ENCODE results near the gene LRBA. TPM values are rescaled to one million over a fixed set of nuclear protein-coding genes. Genes with fewer than 3 reads are reported as not detected.

Gene LRBA
- total and polyA plus RNA-seq, 2 donors (not counting 1 experiment from before 2014, with no cell fraction given) = 16.4 to 36.7 TPM

DNA sequence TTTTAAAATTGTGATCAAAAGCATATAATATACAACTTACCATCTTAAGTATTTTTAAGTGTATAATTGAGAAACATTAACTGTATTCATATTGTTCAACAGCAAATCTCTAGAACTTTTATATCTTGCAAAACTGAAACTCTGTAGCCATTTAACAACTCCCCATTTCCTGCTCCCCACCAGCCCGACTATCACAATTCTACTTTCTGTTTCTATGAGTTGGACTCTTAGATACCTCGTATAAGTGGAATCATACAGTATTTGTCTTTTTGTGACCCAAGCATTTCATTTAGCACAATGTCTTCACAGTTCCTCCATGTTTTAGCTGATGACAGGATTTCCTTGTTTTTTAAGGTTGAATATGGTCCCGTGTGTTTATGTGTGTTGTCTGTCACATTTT is 106.0 kb downstream of the LRBA start:
- Histone ChIP-seq H3K27me3 (ENCODE audit: control insufficient read depth, insufficient read depth, low read length) (no peaks in the 10 kb centered on the region), H3K79me2 (ENCODE audit: control insufficient read depth, insufficient read depth, low read length) (no peaks in the 10 kb centered on the region), H3K4me1 (ENCODE audit: control insufficient read depth, extremely low read depth, insufficient read depth, low read length) (no peaks in the 10 kb centered on the region), H3K9ac (ENCODE audit: insufficient read depth, low read length) (no peak overlapping the region), H3K36me3 (ENCODE audit: control insufficient read depth, insufficient read depth, low read length) (no peaks in the 10 kb centered on the region), H2AFZ (ENCODE audit: low read length) (no peak overlapping the region), H3K27ac (ENCODE audit: insufficient read depth, low read length) (no peak overlapping the region), H3K4me2 (ENCODE audit: extremely low read depth, insufficient read depth, low read length) (no peak overlapping the region), H3K9me3 (ENCODE audit: control insufficient read depth, insufficient read depth, low read depth, low read length) (no peaks in the 10 kb centered on the region), H3K4me3 (replicated peaks in 1 of 4; ENCODE audit: control extremely low read depth in 1 of 4, insufficient read depth in 1 of 4, low read depth in 3 of 4, low read length in 4 of 4) (no peak overlapping the region), H4K20me1 (ENCODE audit: control insufficient read depth, extremely low read depth, insufficient read depth, low read length) (no peaks in the 10 kb centered on the region)
- TF ChIP-seq, protein P1, sequence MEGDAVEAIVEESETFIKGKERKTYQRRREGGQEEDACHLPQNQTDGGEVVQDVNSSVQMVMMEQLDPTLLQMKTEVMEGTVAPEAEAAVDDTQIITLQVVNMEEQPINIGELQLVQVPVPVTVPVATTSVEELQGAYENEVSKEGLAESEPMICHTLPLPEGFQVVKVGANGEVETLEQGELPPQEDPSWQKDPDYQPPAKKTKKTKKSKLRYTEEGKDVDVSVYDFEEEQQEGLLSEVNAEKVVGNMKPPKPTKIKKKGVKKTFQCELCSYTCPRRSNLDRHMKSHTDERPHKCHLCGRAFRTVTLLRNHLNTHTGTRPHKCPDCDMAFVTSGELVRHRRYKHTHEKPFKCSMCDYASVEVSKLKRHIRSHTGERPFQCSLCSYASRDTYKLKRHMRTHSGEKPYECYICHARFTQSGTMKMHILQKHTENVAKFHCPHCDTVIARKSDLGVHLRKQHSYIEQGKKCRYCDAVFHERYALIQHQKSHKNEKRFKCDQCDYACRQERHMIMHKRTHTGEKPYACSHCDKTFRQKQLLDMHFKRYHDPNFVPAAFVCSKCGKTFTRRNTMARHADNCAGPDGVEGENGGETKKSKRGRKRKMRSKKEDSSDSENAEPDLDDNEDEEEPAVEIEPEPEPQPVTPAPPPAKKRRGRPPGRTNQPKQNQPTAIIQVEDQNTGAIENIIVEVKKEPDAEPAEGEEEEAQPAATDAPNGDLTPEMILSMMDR (conservative IDR thresholded peaks at IDR 0.05 in 1 of 2, IDR thresholded peaks at IDR 0.05 in 1 of 2; ENCODE audit: low read depth in 1 of 2, low read length in 2 of 2) = no peak
- no peak for TF ChIP-seq EZH2 (IDR thresholded peaks at IDR 0.05; ENCODE audit: low read length, missing control alignments)
- DNase-seq (ENCODE audit: low read depth in 2 of 2) = no peak

DNA sequence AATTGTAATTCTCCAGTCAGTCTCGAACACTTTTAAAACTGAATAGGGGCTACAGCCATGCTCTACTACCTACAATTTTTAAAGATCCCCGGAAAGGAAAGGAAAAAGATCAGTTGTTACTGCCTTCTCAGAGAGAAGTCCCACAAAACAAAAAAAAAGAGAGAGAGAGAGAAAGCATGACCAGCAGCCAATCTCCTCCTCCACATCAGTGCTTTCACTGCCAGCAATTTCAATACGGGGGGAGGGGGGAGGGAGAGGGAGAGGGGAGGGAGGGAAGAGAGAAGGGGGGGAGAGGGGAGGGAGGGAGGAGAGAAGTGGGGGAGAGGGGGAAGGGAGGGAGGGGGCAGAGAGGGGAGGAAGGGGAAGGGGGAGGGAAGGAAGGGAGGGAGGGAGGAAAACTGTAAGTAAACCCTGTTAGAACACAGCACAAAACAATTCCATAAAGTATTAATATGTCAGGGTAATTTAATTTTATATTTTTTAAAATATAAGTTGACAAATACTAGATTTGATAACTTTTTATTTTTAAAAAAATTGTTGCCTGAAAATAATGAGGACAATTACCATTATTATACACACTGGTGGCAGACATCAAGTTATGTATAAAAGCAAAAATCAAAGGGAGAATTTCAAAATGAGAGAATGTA is 108.0 kb downstream of the LRBA start:
- Histone ChIP-seq H3K9ac (ENCODE audit: insufficient read depth, low read length) (no peak overlapping the region), H2AFZ (ENCODE audit: low read length) (no peak overlapping the region), H3K27ac (ENCODE audit: insufficient read depth, low read length) (no peak overlapping the region), H3K79me2 (ENCODE audit: control insufficient read depth, insufficient read depth, low read length) (no peaks in the 10 kb centered on the region), H3K27me3 (ENCODE audit: control insufficient read depth, insufficient read depth, low read length) (no peaks in the 10 kb centered on the region), H4K20me1 (ENCODE audit: control insufficient read depth, extremely low read depth, insufficient read depth, low read length) (no peaks in the 10 kb centered on the region), H3K36me3 (ENCODE audit: control insufficient read depth, insufficient read depth, low read length) (no peaks in the 10 kb centered on the region), H3K4me3 (replicated peaks in 1 of 4; ENCODE audit: control extremely low read depth in 1 of 4, insufficient read depth in 1 of 4, low read depth in 3 of 4, low read length in 4 of 4) (no peak overlapping the region), H3K4me1 (ENCODE audit: control insufficient read depth, extremely low read depth, insufficient read depth, low read length) (no peaks in the 10 kb centered on the region), H3K4me2 (ENCODE audit: extremely low read depth, insufficient read depth, low read length) (no peak overlapping the region), H3K9me3 (ENCODE audit: control insufficient read depth, insufficient read depth, low read depth, low read length) (no peaks in the 10 kb centered on the region)
- TF ChIP-seq EZH2 (IDR thresholded peaks at IDR 0.05; ENCODE audit: low read length, missing control alignments) = no peak
- TF ChIP-seq, protein P1 (conservative IDR thresholded peaks at IDR 0.05 in 1 of 2, IDR thresholded peaks at IDR 0.05 in 1 of 2; ENCODE audit: low read depth in 1 of 2, low read length in 2 of 2) = no peak
- peak; percentile 2 to 26 for DNase-seq (ENCODE audit: low read depth in 2 of 2)

DNA sequence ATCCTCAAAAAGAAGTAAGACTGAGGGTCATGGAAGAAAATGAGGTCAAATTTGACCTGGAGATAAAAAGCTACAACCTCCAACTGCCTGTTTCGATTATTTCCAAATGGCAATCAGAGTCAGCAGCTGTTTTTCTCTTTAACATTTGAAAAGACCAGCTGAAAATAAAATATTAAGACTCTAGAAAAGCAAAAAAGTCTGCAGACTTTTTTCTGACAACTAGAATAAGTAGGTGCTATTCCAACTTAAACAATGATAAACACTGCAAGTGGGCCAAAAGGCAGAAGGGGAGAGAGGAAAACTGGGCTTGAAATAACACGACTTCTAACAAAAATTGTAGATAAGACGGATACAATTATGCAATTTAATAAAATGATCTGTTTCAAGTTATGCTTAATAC is 110.4 kb downstream of the LRBA start:
- no peaks in the 10 kb centered on the region for H3K79me2 ChIP-seq (ENCODE audit: control insufficient read depth, insufficient read depth, low read length)
- no peak overlapping the region for H3K9ac ChIP-seq (ENCODE audit: insufficient read depth, low read length)
- no peaks in the 10 kb centered on the region for H3K27me3 ChIP-seq (ENCODE audit: control insufficient read depth, insufficient read depth, low read length)
- peak in 1 of 2 donors; percentile 19 for DNase-seq (ENCODE audit: low read depth in 2 of 2)
- no peaks in the 10 kb centered on the region for H3K9me3 ChIP-seq (ENCODE audit: control insufficient read depth, insufficient read depth, low read depth, low read length)
- H3K4me2 ChIP-seq (ENCODE audit: extremely low read depth, insufficient read depth, low read length) = no peak overlapping the region
- no peaks in the 10 kb centered on the region for H3K4me1 ChIP-seq (ENCODE audit: control insufficient read depth, extremely low read depth, insufficient read depth, low read length)
- no peaks in the 10 kb centered on the region for H3K36me3 ChIP-seq (ENCODE audit: control insufficient read depth, insufficient read depth, low read length)
- no peaks in the 10 kb centered on the region for H4K20me1 ChIP-seq (ENCODE audit: control insufficient read depth, extremely low read depth, insufficient read depth, low read length)
- H3K27ac ChIP-seq (ENCODE audit: insufficient read depth, low read length) = no peak overlapping the region
- H3K4me3 ChIP-seq (replicated peaks in 1 of 4; ENCODE audit: control extremely low read depth in 1 of 4, insufficient read depth in 1 of 4, low read depth in 3 of 4, low read length in 4 of 4) = no peak overlapping the region
- TF ChIP-seq, protein P1 (conservative IDR thresholded peaks at IDR 0.05 in 1 of 2, IDR thresholded peaks at IDR 0.05 in 1 of 2; ENCODE audit: low read depth in 1 of 2, low read length in 2 of 2) = no peak
- TF ChIP-seq EZH2 (IDR thresholded peaks at IDR 0.05; ENCODE audit: low read length, missing control alignments) = no peak
- no peak overlapping the region for H2AFZ ChIP-seq (ENCODE audit: low read length)

Measured in fibroblast of lung (primary cell).